Cortex of kidney (tissue), 1 donor: ENCODE data around the gene SRXN1.

Experiments used
- DNase-seq: peaks from one replicate; lab custom pipeline; 2025; lab: John Stamatoyannopoulos, UW

The SRXN1 gene

DNA sequence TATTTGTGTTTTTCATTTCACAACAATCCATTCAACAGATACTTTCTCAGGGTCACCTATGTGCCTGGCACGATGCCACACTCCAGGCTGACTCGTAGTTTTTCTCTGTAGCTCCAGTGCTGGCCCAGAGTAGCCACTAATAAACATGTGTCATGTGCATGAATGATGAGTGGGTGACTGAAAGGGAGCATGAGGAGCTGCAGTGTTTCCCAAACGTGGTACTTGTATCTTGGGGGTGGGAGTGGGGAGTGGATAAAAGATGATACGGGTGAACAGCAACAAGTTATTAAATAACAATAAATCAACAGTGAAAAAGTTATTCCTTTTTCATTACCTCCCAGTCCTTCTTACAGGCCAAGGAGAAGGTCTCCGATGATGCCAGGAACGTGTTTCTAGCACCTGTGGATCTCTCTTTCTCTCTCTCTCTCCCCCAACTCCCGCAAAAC lies 17.1 kb downstream of the SRXN1 start:
- DNase-seq, result no peak

DNA sequence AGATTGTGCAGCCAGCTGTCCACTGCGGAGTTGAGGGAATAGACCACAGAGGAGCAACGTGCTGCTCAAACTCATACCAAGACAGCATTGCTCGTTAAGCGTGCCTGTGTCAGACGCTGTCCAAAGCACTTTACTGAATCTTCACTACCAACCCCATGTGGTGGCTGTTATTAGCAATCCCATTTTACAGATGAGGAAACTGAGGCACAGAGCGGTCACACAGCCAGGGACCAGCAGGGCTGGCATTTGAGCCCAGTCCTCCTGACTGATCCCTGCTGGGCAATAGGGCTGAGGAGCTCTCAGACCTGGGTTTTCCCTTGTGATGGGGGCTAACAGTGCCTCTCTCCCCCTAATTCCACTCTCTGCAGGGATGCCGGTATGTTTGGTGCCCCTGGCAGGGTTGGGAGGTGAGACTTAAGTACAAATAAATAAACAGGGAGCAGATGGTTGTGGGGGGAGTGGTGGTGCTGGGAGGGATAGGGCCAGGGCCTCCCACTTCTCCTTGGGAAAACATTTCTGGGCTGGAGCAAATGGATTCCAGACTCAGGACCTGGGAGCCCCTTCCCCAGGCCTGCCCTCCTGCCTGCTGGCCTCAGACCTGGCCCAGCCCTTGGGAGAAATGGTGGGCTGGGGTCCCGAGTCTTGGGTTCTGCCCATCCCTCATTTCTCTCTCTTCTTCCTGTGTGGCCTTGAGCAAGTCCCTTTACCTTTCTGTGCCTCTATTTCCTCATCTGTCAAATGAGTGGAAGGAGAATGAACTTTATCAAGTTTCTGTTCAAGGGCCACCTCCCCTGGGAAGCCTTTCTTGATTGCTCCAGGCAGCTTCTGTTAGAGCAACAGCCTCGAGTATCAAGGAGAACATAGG lies 17.7 kb downstream of the SRXN1 start:
- no peak for DNase-seq

DNA sequence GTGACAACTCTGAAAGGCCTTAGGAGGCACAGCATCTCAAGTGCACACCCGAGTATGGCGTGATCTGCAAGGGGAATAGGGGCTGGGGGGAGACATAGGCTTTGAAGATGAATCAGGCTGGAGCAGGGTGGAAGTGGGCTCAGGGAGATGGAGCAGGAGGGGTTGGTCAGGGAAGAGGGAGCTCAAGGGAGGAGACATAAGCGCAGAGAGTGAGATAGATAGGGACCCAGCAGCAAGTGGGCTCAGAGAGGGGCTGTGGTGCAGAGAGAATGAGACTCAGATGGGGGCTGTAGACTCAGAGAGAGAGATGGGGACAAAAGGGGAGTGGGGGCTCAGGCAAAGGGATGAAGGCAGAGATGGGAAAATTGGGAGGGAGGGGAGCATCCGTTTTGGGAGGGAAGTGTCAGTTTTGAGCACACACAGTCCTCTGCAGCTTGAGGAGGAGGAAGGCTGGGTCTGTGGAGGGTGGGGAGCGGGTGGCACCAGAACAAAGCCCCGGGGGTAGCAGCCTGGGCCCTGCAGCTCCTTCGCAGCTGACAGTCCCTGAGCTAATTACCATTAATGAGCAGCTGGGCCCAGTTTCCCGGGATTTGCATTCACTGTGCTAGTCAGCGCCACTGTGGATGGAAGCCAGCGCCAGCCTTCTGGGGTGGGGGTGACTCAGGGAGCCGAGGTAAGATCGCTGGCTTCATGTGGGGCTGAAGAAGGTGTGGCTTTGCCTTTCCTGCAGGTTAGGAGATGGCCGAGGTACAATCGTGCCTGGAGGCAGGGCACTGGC lies 18.7 kb downstream of the SRXN1 start:
- no peak for DNase-seq

GRCh38 chr20:631101-631500 lies 21.9 kb downstream of the SRXN1 start:
- no peak for DNase-seq

GRCh38 chr20:626579-626978 lies 26.4 kb downstream of the SRXN1 start:
- no peak for DNase-seq

- no peak for DNase-seq
These were observed 27.6 kb downstream of the SRXN1 start for GRCh38 chr20:625360-625932.

DNA sequence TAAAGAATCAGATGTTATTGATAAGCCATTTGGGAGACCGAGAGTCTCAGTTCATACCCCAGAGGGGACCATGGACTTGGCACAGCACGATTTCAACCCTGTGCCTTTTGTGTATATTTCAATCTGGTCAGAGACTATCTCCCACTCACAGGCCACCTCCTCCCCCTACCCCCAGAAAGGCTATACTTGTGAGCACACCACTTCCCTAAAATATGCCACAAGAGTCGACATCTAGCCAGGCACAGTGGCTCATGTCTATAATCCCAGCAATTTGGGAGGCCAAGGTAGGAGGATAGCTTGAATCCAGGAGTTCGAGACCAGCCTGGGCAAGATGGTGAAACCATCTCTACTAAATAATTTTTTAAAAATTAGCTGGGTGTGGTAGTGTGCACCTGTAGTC lies 29.3 kb downstream of the SRXN1 start:
- DNase-seq, result no peak

DNA sequence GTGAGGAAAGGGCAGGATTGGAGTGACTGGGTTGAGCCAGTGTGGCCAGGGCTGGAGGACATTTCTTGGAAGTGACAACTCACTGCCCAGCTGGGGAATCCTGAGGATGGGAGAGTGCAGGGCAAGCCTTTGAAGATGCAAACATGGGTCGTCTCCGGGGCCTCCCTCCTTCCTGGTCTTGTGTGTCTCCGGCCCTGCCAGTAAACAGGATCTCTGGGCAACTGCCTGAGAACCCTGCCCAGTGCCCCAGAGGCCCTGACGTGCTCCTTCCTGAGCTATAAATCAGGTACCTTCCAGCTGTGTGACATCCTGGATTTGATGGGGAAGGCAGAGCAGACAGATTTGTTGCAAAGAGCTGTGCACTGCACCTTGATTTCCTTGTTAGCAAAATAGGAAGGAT lies 30.0 kb downstream of the SRXN1 start:
- DNase-seq, result no peak

DNA sequence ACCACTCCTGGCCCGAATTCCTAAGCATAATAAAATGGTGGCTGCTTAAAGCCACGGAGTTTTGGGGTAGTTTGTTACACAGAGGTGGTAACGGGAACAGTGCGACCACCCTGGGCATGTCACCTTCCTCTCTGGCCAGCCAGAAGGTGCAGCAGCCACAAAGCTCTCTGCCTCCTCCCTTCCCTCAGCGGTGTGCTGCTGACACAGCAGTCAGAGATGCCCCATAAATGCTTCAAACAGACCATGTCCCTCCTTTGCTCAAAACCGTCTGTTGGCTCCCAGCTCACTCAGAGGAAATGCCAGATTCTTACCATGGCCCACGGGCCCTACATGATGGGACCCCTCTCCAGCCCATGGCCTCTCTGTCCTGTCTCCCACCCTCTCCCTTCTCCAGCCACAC lies 30.8 kb downstream of the SRXN1 start:
- DNase-seq, result no peak

DNA sequence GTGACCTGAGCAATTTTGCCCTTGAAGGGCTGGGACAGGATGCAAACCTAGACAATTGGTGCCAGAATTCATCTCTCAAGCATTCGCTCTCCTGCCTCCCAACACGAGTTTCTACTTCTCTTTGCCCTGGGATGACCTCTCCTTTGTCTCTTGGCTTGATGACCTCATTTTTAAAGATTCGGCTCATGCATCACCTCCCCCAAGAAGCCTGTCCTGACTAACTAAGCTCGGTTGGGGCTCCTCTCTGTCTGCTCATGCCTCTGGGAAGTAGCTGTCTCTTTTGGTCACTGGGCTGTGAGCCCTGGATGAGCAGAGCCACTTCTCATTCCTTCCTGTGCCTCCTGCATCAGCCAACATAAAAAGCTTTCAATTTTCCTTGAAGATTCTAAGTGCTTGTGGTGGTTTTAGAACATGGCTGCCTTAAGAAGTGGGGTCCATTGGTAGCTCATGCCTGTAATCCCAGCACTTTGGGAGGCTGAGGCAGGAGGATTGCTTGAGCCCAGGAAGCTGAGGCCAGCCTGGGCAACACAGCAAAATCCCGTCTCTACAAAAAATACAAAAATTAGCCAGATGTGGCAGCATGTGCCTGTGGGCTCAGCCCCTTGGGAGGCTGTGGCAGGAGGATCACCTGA lies 31.8 kb downstream of the SRXN1 start:
- DNase-seq, result no peak

GRCh38 chr20:620246-620645 lies 32.8 kb downstream of the SRXN1 start:
- no peak for DNase-seq

- DNase-seq, result no peak
These were observed 34.0 kb downstream of the SRXN1 start for GRCh38 chr20:618980-619379.

GRCh38 chr20:617934-618690 lies 34.9 kb downstream of the SRXN1 start:
- DNase-seq, result no peak

DNA sequence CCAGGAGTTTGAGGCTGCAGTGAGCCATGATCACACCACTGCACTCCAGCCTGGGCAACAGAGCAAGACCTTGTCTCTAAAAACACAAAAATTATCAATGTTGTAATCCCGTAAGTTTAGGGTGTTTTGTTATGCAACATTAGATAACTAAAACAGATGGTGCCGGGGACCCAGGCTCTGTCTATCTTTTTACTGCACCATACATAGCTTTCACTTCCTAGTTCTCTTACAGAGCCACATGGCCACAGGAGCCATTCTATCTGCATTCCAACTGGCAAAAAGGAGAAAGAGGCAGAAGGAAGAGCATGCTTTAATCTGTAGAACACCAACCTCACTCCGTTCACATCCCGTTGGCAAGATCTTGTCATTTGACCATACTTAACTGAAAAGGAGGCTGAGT lies 37.5 kb downstream of the SRXN1 start:
- DNase-seq, result no peak

DNA sequence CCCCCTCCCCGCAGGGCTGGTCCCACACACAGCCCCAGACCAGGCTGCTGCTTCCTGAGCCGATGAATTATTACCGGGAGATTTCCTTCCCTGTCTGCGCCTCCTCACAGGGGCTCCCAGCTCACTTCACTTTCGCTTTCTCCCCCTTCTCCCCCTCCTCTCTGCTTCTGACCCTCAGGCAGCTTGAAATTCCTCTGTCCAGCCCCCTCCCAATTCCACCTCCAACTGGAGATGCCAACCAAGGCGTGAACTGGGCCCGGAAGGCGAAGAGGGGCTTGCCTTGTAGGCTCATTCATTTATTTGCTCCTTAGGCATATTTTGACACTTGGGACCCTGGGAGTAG lies 41.2 kb downstream of the SRXN1 start:
- DNase-seq, result no peak

GRCh38 chr20:611047-611842 lies 41.8 kb downstream of the SRXN1 start:
- no peak for DNase-seq

DNA sequence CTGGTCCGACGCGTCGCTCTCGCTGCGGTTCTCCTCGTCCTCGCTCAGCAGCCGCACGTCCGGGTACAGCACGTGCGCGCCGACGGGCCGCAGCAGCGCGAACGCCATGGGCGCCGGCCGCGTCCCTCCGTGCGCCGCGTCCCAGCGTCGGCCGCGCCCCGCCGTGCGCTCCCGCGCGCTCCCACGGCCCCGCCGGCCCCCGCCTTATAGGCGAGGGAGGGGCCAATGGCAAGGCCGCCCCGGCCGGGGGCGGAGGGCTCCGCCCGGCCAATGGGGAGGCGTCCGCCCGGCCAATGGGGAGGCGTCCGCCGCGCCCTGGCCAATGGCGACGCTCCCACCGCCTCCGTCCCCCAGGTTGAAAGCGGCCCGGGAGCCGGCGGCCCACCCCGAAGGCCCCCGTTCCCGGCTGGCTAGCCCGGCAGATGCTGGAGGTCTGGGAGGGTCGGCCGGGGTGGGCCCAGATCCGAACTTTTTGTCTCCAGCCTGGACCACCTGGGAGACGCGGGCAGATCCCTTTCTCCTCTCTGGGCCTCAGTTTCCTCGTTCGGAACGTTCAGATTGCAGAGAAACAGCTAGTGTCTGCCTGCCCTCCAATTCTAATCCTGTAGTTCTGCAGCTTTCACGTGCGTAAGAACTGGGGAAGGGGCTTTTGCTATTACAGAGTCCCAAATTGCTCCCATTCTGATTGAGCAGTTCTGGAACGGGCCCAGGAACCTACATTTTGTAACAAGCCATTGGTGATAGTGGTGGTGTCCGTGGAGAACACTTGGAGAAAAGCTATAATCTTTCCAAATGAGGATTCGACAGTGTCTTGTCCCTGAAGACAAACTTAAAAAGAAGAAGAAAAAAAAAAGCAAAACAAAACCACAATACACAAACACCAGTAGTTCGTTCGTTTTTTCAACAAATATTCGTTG lies 42.6 kb downstream of the SRXN1 start, which contains the start of gene TCF15:
Gene TCF15, minus strand, starts transcription at position 180 of the 917 bp plus-strand sequence. Its CDS starts 72 bp downstream, at position 108.
- DNase-seq, result no peak

GRCh38 chr20:609371-609964 lies 43.5 kb downstream of the SRXN1 start:
- DNase-seq, result no peak

DNA sequence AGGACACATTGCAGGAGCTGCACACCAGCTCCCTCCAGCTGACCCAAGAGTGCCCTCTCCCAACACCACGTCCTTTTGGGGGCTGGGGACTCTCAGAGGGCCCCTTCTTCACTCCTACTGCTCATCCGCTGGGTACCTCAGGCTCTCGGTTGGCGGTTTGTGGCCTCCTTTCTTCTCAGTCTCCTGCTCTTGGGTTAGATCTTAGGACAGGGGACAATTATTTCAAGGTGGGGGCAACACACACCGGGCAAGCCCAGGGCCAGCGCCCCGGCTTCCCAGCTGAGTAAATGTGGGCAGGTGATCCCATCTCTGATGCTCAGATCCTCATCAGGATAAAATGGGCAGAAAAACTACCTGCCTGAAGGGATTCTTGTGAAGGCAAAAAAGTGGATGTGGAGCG lies 44.0 kb downstream of the SRXN1 start:
- DNase-seq, result no peak
